ENCODE data around the gene MAGI2.

MAGI2 gene

GRCh38 chr7:79405368-79405767 is 48.1 kb downstream of the MAGI2 start:
- H3F3A ChIP-seq (ENCODE audit: low read depth), result no peaks in the 10 kb centered on the region
- H3K9ac ChIP-seq (ENCODE audit: low read depth, low read length, poor library complexity, severe bottlenecking), result no peak overlapping the region
- H3K36me3 ChIP-seq (ENCODE audit: insufficient read depth, low read length), result no peaks in the 10 kb centered on the region
- no peaks in the 10 kb centered on the region for H3K9me2 ChIP-seq (replicated peaks; ENCODE audit: low read depth, low read length)
- no peaks in the 10 kb centered on the region for H3K79me2 ChIP-seq (ENCODE audit: insufficient read depth, low read length)
- H3K27me3 ChIP-seq (ENCODE audit: insufficient read depth, low read length, poor library complexity, severe bottlenecking), result no peaks in the 10 kb centered on the region
- no peak overlapping the region for H2AFZ ChIP-seq (ENCODE audit: low read length)
- TF ChIP-seq CTCF (conservative IDR thresholded peaks at IDR 0.05; ENCODE audit: low read length) (no peak), EZH2phosphoT487 (IDR thresholded peaks at IDR 0.05; ENCODE audit: borderline replicate concordance) (no peak)
- H4K20me1 ChIP-seq (ENCODE audit: insufficient read depth, low read length, poor library complexity, severe bottlenecking), result no peaks in the 10 kb centered on the region
- no peaks in the 10 kb centered on the region for H3K9me3 ChIP-seq (ENCODE audit: insufficient read depth, low read depth, low read length)
- no peaks in the 10 kb centered on the region for H3K4me1 ChIP-seq (ENCODE audit: insufficient read depth, low read length, poor library complexity, severe bottlenecking)
- H3K4me2 ChIP-seq (ENCODE audit: low read depth, low read length, poor library complexity, severe bottlenecking), result no peak overlapping the region
- no peak overlapping the region for H3K4me3 ChIP-seq (ENCODE audit: low read length, poor library complexity, severe bottlenecking)

- Histone ChIP-seq H3K79me2 (ENCODE audit: insufficient read depth, low read length) (no peaks in the 10 kb centered on the region), H3K9me2 (replicated peaks; ENCODE audit: low read depth, low read length) (no peaks in the 10 kb centered on the region), H3K9ac (ENCODE audit: low read depth, low read length, poor library complexity, severe bottlenecking) (no peak overlapping the region), H3K4me3 (ENCODE audit: low read length, poor library complexity, severe bottlenecking) (no peak overlapping the region), H2AFZ (ENCODE audit: low read length) (no peak overlapping the region), H3K4me2 (ENCODE audit: low read depth, low read length, poor library complexity, severe bottlenecking) (no peak overlapping the region), H3K36me3 (ENCODE audit: insufficient read depth, low read length) (no peaks in the 10 kb centered on the region), H3K9me3 (ENCODE audit: insufficient read depth, low read depth, low read length) (no peaks in the 10 kb centered on the region), H3F3A (ENCODE audit: low read depth) (no peaks in the 10 kb centered on the region), H3K27me3 (ENCODE audit: insufficient read depth, low read length, poor library complexity, severe bottlenecking) (no peaks in the 10 kb centered on the region), H4K20me1 (ENCODE audit: insufficient read depth, low read length, poor library complexity, severe bottlenecking) (no peaks in the 10 kb centered on the region), H3K4me1 (ENCODE audit: insufficient read depth, low read length, poor library complexity, severe bottlenecking) (no peaks in the 10 kb centered on the region)
- TF ChIP-seq EZH2phosphoT487 (IDR thresholded peaks at IDR 0.05; ENCODE audit: borderline replicate concordance) (no peak), CTCF (conservative IDR thresholded peaks at IDR 0.05; ENCODE audit: low read length) (no peak)
Measured at GRCh38 chr7:79403879-79404278, 49.6 kb downstream of the MAGI2 start.

- no peaks in the 10 kb centered on the region for H3K36me3 ChIP-seq (ENCODE audit: insufficient read depth, low read length)
- H3K9me2 ChIP-seq (replicated peaks; ENCODE audit: low read depth, low read length), result no peaks in the 10 kb centered on the region
- H4K20me1 ChIP-seq (ENCODE audit: insufficient read depth, low read length, poor library complexity, severe bottlenecking), result no peaks in the 10 kb centered on the region
- no peaks in the 10 kb centered on the region for H3K4me1 ChIP-seq (ENCODE audit: insufficient read depth, low read length, poor library complexity, severe bottlenecking)
- no peaks in the 10 kb centered on the region for H3K27me3 ChIP-seq (ENCODE audit: insufficient read depth, low read length, poor library complexity, severe bottlenecking)
- no peak overlapping the region for H2AFZ ChIP-seq (ENCODE audit: low read length)
- no peaks in the 10 kb centered on the region for H3K79me2 ChIP-seq (ENCODE audit: insufficient read depth, low read length)
- H3K9ac ChIP-seq (ENCODE audit: low read depth, low read length, poor library complexity, severe bottlenecking), result no peak overlapping the region
- no peaks in the 10 kb centered on the region for H3K9me3 ChIP-seq (ENCODE audit: insufficient read depth, low read depth, low read length)
- H3K4me2 ChIP-seq (ENCODE audit: low read depth, low read length, poor library complexity, severe bottlenecking), result no peak overlapping the region
- no peaks in the 10 kb centered on the region for H3F3A ChIP-seq (ENCODE audit: low read depth)
- H3K4me3 ChIP-seq (ENCODE audit: low read length, poor library complexity, severe bottlenecking), result no peak overlapping the region
- TF ChIP-seq EZH2phosphoT487 (IDR thresholded peaks at IDR 0.05; ENCODE audit: borderline replicate concordance) (no peak), CTCF (conservative IDR thresholded peaks at IDR 0.05; ENCODE audit: low read length) (no peak)
Measured at GRCh38 chr7:79403451-79403850, 50.0 kb downstream of the MAGI2 start.

Measured in Loucy (cell line).